HEK293 (cell line): Measurements from ENCODE around the gene OR2F2.

Experiments used
- CTCF ChIA-PET: fragments of 350-600 bp; formaldehyde crosslinking; extraction: SDS; loops from one replicate; lab custom pipeline; 2021; ENCODE audit warnings: antibody characterized with exemption; lab: Yijun Ruan, JAX
- POLR2A ChIA-PET: fragments of 300-600 bp; formaldehyde crosslinking; extraction: SDS; loops from one replicate; lab custom pipeline; 2020; ENCODE audit warnings: antibody characterized with exemption, inconsistent platforms; lab: Yijun Ruan, JAX
- H3K27ac ChIP-seq: fragments of 200-500 bp; sonication (Bioruptor generic); 2 replicates; pipeline ENCODE4 v1.5.1; 2014; ENCODE audit warnings: low read depth, low read length, control low read depth, inconsistent platforms; ENCODE audit errors: extremely low read depth
- H3K36me3 ChIP-seq, 2 experiments: fragments of 200-500 bp in 1 of 2; sonication (Bioruptor generic) in 1 of 2; 1 replicate in 1 of 2; 2 replicates in 1 of 2; pipeline ENCODE4 v1.5.1; 2014 to 2017; ENCODE audit warnings: inconsistent platforms in 2 of 2, low read length in 2 of 2; ENCODE audit not compliant: control insufficient read depth in 2 of 2, insufficient read depth in 1 of 2
- H3K4me1 ChIP-seq: fragments of 200-500 bp; sonication (Bioruptor generic); 2 replicates; pipeline ENCODE4 v1.5.1; 2014; ENCODE audit warnings: mild to moderate bottlenecking, low read length, inconsistent platforms; ENCODE audit not compliant: control insufficient read depth, insufficient read depth
- H3K4me3 ChIP-seq: 2 replicates; pipeline ENCODE4 v1.5.1; 2011; ENCODE audit warnings: low read depth, mild to moderate bottlenecking, control low read depth, low read length, moderate library complexity
- H3K9me3 ChIP-seq: fragments of 200-500 bp; sonication (Bioruptor generic); 2 replicates; pipeline ENCODE4 v1.5.1; 2014; ENCODE audit warnings: low read depth, low read length, inconsistent platforms; ENCODE audit not compliant: control insufficient read depth, insufficient read depth
- CTCF ChIP-seq: fragments of 450-650 bp; formaldehyde crosslinking; IDR thresholded peaks from 2 replicates; pipeline ENCODE4 v1.5.1; 2016; ENCODE audit warnings: missing biosample characterization, missing genetic modification characterization
- EGR2 ChIP-seq: fragments of 450-650 bp; formaldehyde crosslinking; IDR thresholded peaks from 2 replicates; pipeline ENCODE4 v1.5.1; 2016; ENCODE audit warnings: low read depth, missing biosample characterization, missing genetic modification characterization
- GLIS1 ChIP-seq: fragments of 450-650 bp; formaldehyde crosslinking; IDR thresholded peaks from 2 replicates; pipeline ENCODE4 v1.5.1; 2016; ENCODE audit warnings: missing biosample characterization, missing genetic modification characterization
- IKZF3 ChIP-seq: fragments of 450-650 bp; IDR thresholded peaks from 2 replicates; pipeline ENCODE4 v1.5.0; 2018; ENCODE audit warnings: missing biosample characterization, mild to moderate bottlenecking, missing genetic modification characterization, moderate library complexity
- KLF1 ChIP-seq: fragments of 450-650 bp; formaldehyde crosslinking; IDR thresholded peaks from 2 replicates; pipeline ENCODE4 v1.5.1; 2016; ENCODE audit warnings: missing biosample characterization, missing genetic modification characterization
- KLF10 ChIP-seq: fragments of 450-650 bp; IDR thresholded peaks from 2 replicates; pipeline ENCODE4 v1.5.1; 2018; ENCODE audit warnings: missing biosample characterization, mild to moderate bottlenecking, missing genetic modification characterization
- OVOL3 ChIP-seq: fragments of 450-650 bp; formaldehyde crosslinking; IDR thresholded peaks from 2 replicates; pipeline ENCODE4 v1.5.1; 2016; ENCODE audit warnings: missing biosample characterization, missing genetic modification characterization
- REPIN1 ChIP-seq: fragments of 450-650 bp; formaldehyde crosslinking; IDR thresholded peaks from 2 replicates; pipeline ENCODE4 v1.5.1; 2017; ENCODE audit warnings: missing biosample characterization, missing genetic modification characterization, low read depth
- TCF7L2 ChIP-seq: IDR thresholded peaks from 2 replicates; pipeline ENCODE4 v1.6.1; 2011; ENCODE audit warnings: low read depth, mild to moderate bottlenecking, inconsistent platforms, low read length, moderate library complexity, borderline replicate concordance
- TRIM28 ChIP-seq: IDR thresholded peaks from 2 replicates; pipeline ENCODE4 v1.6.1; 2011; ENCODE audit warnings: low read length, control low read depth, borderline replicate concordance
- ZBTB1 ChIP-seq: fragments of 450-650 bp; formaldehyde crosslinking; IDR thresholded peaks from 2 replicates; pipeline ENCODE4 v1.5.1; 2016; ENCODE audit warnings: missing biosample characterization, missing genetic modification characterization
- ZFP69B ChIP-seq: fragments of 450-650 bp; formaldehyde crosslinking; IDR thresholded peaks from 2 replicates; pipeline ENCODE4 v1.5.1; 2016; ENCODE audit warnings: missing biosample characterization, missing genetic modification characterization
- ZNF138 ChIP-seq: fragments of 450-650 bp; formaldehyde crosslinking; IDR thresholded peaks from 2 replicates; pipeline ENCODE4 v1.5.1; 2016; ENCODE audit warnings: missing biosample characterization, missing genetic modification characterization, borderline replicate concordance
- ZNF148 ChIP-seq: fragments of 450-650 bp; formaldehyde crosslinking; IDR thresholded peaks from 2 replicates; pipeline ENCODE4 v1.5.0; 2017; ENCODE audit warnings: missing biosample characterization, missing genetic modification characterization, borderline replicate concordance
- ZNF184 ChIP-seq: fragments of 450-650 bp; IDR thresholded peaks from 2 replicates; pipeline ENCODE4 v1.5.1; 2018; ENCODE audit warnings: missing biosample characterization, mild to moderate bottlenecking, missing genetic modification characterization
- ZNF354C ChIP-seq: fragments of 450-650 bp; formaldehyde crosslinking; IDR thresholded peaks from 2 replicates; pipeline ENCODE4 v1.5.1; 2016; ENCODE audit warnings: missing biosample characterization, missing genetic modification characterization, low read depth, borderline replicate concordance
- ZNF433 ChIP-seq: fragments of 450-650 bp; formaldehyde crosslinking; IDR thresholded peaks from 2 replicates; pipeline ENCODE4 v1.5.1; 2016; ENCODE audit warnings: missing biosample characterization, missing genetic modification characterization, low read depth
- ZNF449 ChIP-seq: fragments of 450-650 bp; formaldehyde crosslinking; IDR thresholded peaks from 2 replicates; pipeline ENCODE4 v1.5.1; 2017; ENCODE audit warnings: missing biosample characterization, mild to moderate bottlenecking, missing genetic modification characterization, moderate library complexity
- ZNF530 ChIP-seq: fragments of 450-650 bp; formaldehyde crosslinking; IDR thresholded peaks from 2 replicates; pipeline ENCODE4 v1.5.1; 2016; ENCODE audit warnings: low read depth, missing biosample characterization, missing genetic modification characterization
- ZNF654 ChIP-seq: fragments of 450-650 bp; formaldehyde crosslinking; IDR thresholded peaks from 2 replicates; pipeline ENCODE4 v1.5.1; 2016; ENCODE audit warnings: low read depth, missing biosample characterization, missing genetic modification characterization
- TF ChIP-seq, protein P1 (sequence below): fragments of 450-650 bp; formaldehyde crosslinking; IDR thresholded peaks from 2 replicates; pipeline ENCODE4 v1.5.1; 2016; ENCODE audit warnings: missing biosample characterization, missing genetic modification characterization

OR2F2 gene

GRCh38 chr7:143910473-143911248 is 24.4 kb upstream of the OR2F2 start:
- Histone ChIP-seq H3K27ac (no peak overlapping the region), H3K4me3 (no peak overlapping the region), H3K4me1 (no peaks in the 10 kb centered on the region), H3K9me3 (no peaks in the 10 kb centered on the region)
- ChIA-PET CTCF (interaction anchor here (1.7 kb wide), 1 partner anchor 9 kb away, joined by 6 read pairs; the partner anchor contains the start of gene TCAF1), POLR2A (interaction anchor here (2.9 kb wide), 1 partner anchor 9 kb away, joined by 30 read pairs; the partner anchor contains the start of gene TCAF1)
- TF ChIP-seq EGR2 (tag by site-specific recombination) (no peak), ZBTB1 (tag by site-specific recombination) (no peak), KLF10 (tag by site-specific recombination) (no peak), REPIN1 (tag by site-specific recombination) (no peak), IKZF3 (tag by site-specific recombination) (no peak)
- TF ChIP-seq, all 188 proteins: peak for 0
- H3K36me3 ChIP-seq, result no peaks in the 10 kb centered on the region

DNA sequence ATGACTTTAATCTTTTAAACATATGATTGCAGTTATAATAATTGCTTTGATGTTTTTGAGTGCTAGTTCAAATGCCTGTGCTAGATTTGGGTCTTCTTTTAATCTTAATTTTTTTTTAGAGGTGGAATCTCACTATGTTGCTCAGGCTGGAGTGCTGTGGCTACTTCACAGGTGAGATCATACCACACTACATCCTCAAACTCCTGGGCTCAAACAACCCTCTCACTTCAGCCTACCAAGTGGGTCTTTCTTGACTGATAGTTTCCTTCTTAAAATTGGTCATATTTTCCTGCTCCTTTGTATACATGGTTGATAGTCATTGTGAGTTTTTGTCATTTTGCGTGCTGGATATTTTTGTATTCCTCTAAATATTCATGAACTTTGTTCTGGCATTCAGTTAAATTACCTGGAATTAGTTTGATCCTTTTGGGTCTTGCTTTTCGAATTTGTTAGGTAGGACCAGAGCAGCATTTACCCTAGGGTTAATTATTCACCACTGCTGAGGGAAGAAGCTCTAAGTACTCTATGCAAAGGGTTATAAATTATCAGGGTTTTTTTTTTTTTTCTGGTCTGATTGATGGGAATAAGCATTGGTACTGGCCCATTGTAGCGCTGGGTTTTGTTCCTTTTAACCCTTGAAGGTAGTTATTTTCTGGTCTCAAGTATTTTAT is 21.0 kb upstream of the OR2F2 start:
- Histone ChIP-seq H3K9me3 (no peaks in the 10 kb centered on the region), H3K36me3 (no peaks in the 10 kb centered on the region), H3K27ac (no peak overlapping the region), H3K4me3 (no peak overlapping the region), H3K4me1 (no peaks in the 10 kb centered on the region)
- CTCF ChIA-PET, result interaction anchor here (1.1 kb wide), 1 partner anchor 12 kb away, joined by 5 read pairs; the partner anchor contains the start of gene TCAF1
- no peak for TF ChIP-seq CTCF (tag by site-specific recombination)
- no peak for TF ChIP-seq ZNF148 (tag by site-specific recombination)
- TF ChIP-seq ZNF449 (tag by site-specific recombination), result no peak
- TF ChIP-seq ZFP69B (tag by site-specific recombination), result no peak
- TF ChIP-seq ZNF138, result no peak
- no peak for TF ChIP-seq OVOL3 (tag by site-specific recombination)
- TF ChIP-seq TRIM28, result no peak
- no peak for TF ChIP-seq ZNF354C
- TF ChIP-seq, protein P1, sequence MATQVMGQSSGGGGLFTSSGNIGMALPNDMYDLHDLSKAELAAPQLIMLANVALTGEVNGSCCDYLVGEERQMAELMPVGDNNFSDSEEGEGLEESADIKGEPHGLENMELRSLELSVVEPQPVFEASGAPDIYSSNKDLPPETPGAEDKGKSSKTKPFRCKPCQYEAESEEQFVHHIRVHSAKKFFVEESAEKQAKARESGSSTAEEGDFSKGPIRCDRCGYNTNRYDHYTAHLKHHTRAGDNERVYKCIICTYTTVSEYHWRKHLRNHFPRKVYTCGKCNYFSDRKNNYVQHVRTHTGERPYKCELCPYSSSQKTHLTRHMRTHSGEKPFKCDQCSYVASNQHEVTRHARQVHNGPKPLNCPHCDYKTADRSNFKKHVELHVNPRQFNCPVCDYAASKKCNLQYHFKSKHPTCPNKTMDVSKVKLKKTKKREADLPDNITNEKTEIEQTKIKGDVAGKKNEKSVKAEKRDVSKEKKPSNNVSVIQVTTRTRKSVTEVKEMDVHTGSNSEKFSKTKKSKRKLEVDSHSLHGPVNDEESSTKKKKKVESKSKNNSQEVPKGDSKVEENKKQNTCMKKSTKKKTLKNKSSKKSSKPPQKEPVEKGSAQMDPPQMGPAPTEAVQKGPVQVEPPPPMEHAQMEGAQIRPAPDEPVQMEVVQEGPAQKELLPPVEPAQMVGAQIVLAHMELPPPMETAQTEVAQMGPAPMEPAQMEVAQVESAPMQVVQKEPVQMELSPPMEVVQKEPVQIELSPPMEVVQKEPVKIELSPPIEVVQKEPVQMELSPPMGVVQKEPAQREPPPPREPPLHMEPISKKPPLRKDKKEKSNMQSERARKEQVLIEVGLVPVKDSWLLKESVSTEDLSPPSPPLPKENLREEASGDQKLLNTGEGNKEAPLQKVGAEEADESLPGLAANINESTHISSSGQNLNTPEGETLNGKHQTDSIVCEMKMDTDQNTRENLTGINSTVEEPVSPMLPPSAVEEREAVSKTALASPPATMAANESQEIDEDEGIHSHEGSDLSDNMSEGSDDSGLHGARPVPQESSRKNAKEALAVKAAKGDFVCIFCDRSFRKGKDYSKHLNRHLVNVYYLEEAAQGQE, result no peak
- no peak for TF ChIP-seq ZNF433 (tag by site-specific recombination)
- no peak for TF ChIP-seq ZNF184 (tag by site-specific recombination)
- no peak for TF ChIP-seq EGR2 (tag by site-specific recombination)
- no peak for TF ChIP-seq GLIS1 (tag by site-specific recombination)
- TF ChIP-seq ZNF654 (tag by site-specific recombination), result no peak
- no peak for TF ChIP-seq ZNF530
- no peak for TF ChIP-seq TCF7L2
- TF ChIP-seq KLF1 (tag by site-specific recombination), result no peak
- POLR2A ChIA-PET, result interaction anchor here (0.6 kb wide), 1 partner anchor 12 kb away, joined by 3 read pairs; the partner anchor contains the start of gene TCAF1
